ENCODE data around the gene SERPINB8. TPM values are rescaled to one million over a fixed set of nuclear protein-coding genes. Genes with fewer than 3 reads are reported as not detected.

Gene SERPINB8
- polyA plus RNA-seq, 6 donors from 2014 or later, result 22.9 to 35.8 (median 29.9) TPM

DNA sequence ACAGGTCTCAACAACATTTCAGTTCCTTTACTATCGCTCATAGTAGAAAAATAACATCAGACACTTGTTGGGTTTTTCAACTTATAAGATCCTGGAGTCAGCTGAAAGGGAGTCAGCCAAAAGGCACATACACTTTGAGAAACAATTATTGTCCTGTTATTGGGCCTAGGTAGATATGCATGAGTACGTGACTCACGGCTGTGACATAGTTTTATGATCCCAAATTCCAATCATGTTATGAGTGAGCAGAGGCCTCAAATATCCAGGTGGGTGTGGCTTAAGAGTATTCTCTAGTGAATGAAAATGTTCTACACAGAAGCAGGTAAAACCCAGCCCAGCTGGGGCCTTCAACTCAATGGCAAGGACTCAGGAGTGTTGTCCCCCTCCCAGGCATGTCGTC lies 27.2 kb downstream of the SERPINB8 start:
- H3K36me3 Mint-ChIP-seq, result peaks cover 17 to 28% of the 10 kb centered on the region in 2 donors
- H3K27ac Mint-ChIP-seq, result no peak overlapping the region
- no peaks in the 10 kb centered on the region for H3K4me1 Mint-ChIP-seq
- H3K4me3 Mint-ChIP-seq, result peak overlapping the region in 1 of 8 donors; percentile 20
- ATAC-seq (ENCODE audit: low read depth in 2 of 2), result no peak
- peaks cover 0 to 9% (median 8%) of the 10 kb centered on the region in 3 donors for H3K27me3 Mint-ChIP-seq
- H3K9me3 Mint-ChIP-seq, result peaks cover 0 to 28% (median 18%) of the 10 kb centered on the region in 7 donors
- DNase-seq, result no peak

DNA sequence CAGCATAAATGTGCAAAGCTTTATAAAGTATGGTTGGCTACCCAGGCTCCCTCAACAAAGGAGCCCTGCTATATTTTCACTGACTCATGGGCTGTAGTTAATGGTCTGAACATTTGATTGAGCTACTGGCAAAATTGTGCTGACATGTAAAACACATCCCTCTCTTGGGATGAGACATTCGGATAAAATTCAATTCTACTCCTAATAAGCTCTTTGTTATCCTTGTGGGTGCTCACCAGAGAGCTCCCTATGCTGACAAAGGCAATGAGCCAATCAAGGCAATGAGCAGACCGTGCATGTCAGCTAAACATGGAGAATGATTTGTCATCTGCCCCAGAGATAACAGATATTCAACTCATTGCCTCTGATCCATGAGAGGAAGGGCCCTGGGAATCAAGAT lies 27.7 kb downstream of the SERPINB8 start:
- Mint-ChIP-seq H3K9me3 (peaks cover 0 to 28% (median 20%) of the 10 kb centered on the region in 7 donors), H3K4me3 (no peak overlapping the region)
- ATAC-seq (ENCODE audit: low read depth in 2 of 2), result no peak

DNA sequence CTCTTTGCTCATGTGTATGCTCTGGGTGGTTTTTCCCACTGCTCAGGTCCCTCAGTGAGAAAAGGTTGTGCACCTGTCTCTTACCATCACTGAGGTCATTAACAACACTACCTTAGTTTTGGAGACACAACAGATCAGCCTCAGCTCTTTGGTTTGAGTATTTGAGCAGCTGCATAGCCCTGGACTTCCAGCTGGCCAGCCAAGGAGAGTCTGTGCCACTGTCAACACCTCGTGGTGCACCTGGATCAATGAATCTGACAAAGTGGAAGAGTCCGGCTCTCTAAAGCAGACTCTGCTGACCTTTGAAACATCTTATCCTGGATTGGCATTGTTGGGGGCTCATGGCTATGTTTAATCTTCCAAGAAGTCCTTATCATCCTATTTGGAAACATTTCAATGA lies 30.0 kb downstream of the SERPINB8 start:
- Mint-ChIP-seq H3K4me1 (no peaks in the 10 kb centered on the region), H3K4me3 (no peak overlapping the region), H3K27me3 (peaks cover 7 to 19% (median 13%) of the 10 kb centered on the region in 3 donors)

More for the DNA sequence above, 27.7 kb downstream of the SERPINB8 start:
- Mint-ChIP-seq H3K4me1 (no peaks in the 10 kb centered on the region), H3K27me3 (peaks cover 0 to 13% (median 9%) of the 10 kb centered on the region in 3 donors), H3K36me3 (peaks cover 13 to 25% of the 10 kb centered on the region in 2 donors), H3K27ac (no peak overlapping the region)
- DNase-seq, result no peak

DNA sequence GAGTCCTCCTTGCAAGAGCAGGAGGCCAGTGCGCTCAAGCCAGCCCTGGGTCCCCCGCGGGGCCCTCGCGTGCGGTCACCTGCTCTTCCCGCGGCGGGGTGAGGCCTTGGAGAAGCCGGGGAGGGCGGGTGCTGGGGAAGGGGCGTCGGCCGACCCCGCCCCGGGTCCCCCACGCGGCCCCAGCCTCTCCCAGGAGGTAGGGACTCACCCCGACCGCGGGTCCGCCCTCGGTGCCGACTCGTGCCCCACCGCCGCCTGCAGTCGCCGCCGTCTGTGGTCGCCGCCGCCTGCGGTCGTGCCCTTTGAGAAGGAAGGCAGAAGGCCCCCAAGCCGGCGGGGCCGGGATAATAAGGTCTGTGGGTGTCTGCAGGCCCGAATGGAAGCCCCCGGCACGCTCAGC lies 32.7 kb downstream of the SERPINB8 start:
- ATAC-seq (ENCODE audit: low read depth in 2 of 2), result no peak
- Mint-ChIP-seq H3K9me3 (peaks cover 0 to 10% (median 5%) of the 10 kb centered on the region in 7 donors), H3K4me1 (no peaks in the 10 kb centered on the region)

More for the DNA sequence above, 30.0 kb downstream of the SERPINB8 start:
- Mint-ChIP-seq H3K9me3 (peaks cover 4 to 35% (median 19%) of the 10 kb centered on the region in 7 donors), H3K27ac (no peak overlapping the region), H3K36me3 (peaks cover 18 to 31% of the 10 kb centered on the region in 2 donors)
- no peak for ATAC-seq (ENCODE audit: low read depth in 2 of 2)
- no peak for DNase-seq

GRCh38 chr18:64009305-64009704 lies 39.4 kb downstream of the SERPINB8 start:
- Mint-ChIP-seq H3K27ac (no peak overlapping the region), H3K27me3 (peaks cover 0 to 15% (median 12%) of the 10 kb centered on the region in 3 donors), H3K4me1 (no peaks in the 10 kb centered on the region), H3K36me3 (no peaks in the 10 kb centered on the region), H3K9me3 (peaks cover 0 to 1% (median 0%) of the 10 kb centered on the region in 7 donors), H3K4me3 (no peak overlapping the region)
- DNase-seq, result no peak
- ATAC-seq (ENCODE audit: low read depth in 2 of 2), result no peak

More for the DNA sequence above, 32.7 kb downstream of the SERPINB8 start:
- no peak overlapping the region for H3K27ac Mint-ChIP-seq
- no peak overlapping the region for H3K4me3 Mint-ChIP-seq
- DNase-seq, result no peak
- H3K36me3 Mint-ChIP-seq, result peaks cover 6 to 16% of the 10 kb centered on the region in 2 donors
- peaks cover 7 to 22% (median 19%) of the 10 kb centered on the region in 3 donors for H3K27me3 Mint-ChIP-seq

- H3K27me3 Mint-ChIP-seq, result peaks cover 0 to 12% (median 5%) of the 10 kb centered on the region in 3 donors
- no peak overlapping the region for H3K27ac Mint-ChIP-seq
- no peak for DNase-seq
- no peaks in the 10 kb centered on the region for H3K4me1 Mint-ChIP-seq
- no peak for ATAC-seq (ENCODE audit: low read depth in 2 of 2)
- no peaks in the 10 kb centered on the region for H3K36me3 Mint-ChIP-seq
- no peaks in the 10 kb centered on the region for H3K9me3 Mint-ChIP-seq
- H3K4me3 Mint-ChIP-seq, result no peak overlapping the region
Measured at GRCh38 chr18:64011513-64011912, 41.6 kb downstream of the SERPINB8 start.

GRCh38 chr18:64017870-64018269 lies 48.0 kb downstream of the SERPINB8 start:
- Mint-ChIP-seq H3K9me3 (no peaks in the 10 kb centered on the region), H3K27ac (no peak overlapping the region), H3K4me3 (no peak overlapping the region), H3K36me3 (no peaks in the 10 kb centered on the region), H3K27me3 (peaks cover 0 to 12% (median 5%) of the 10 kb centered on the region in 3 donors), H3K4me1 (no peaks in the 10 kb centered on the region)
- DNase-seq (no peak), ATAC-seq (ENCODE audit: low read depth in 2 of 2) (no peak)

DNA sequence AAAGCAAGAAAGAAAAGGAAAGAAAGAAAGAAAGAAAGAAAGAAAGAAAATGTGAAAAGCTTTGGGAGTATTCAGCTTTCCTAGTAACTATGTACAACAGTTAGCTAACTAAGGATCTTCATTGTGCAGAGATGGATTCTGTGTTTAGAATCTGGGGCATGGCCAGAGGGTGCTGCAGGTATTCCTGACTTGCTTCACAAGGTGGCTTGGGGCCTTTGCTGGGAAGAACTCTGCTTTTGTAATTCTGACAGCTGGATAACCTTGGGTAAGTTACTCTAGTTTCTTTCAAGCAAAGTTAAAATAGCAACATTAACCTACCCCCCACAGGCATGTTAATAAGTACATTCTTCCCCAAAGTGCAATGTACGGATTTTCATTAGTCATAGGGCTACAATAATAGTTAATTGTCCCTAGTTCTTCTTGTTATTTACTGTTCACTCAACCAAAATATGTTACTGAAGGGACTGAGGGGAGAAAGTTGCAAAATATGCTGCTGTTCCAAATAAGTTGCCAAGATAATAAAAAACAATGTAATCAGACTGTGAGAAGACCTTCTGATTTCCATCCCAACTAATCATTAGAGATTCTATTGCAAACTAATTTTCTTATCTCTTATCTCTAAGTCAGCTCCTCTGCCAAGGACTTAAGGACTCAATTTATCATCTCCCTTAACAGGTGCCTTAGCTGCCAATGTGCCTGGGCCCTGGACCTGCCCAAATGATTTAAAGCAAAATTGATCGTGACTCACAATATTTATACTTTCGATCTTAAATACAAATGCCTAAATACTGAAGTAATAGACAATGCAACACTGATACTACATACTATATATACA lies 50.3 kb downstream of the SERPINB8 start:
- Mint-ChIP-seq H3K4me1 (no peaks in the 10 kb centered on the region), H3K9me3 (no peaks in the 10 kb centered on the region), H3K27me3 (no peaks in the 10 kb centered on the region), H3K4me3 (no peak overlapping the region), H3K36me3 (no peaks in the 10 kb centered on the region), H3K27ac (no peak overlapping the region)
- no peak for ATAC-seq (ENCODE audit: low read depth in 2 of 2)
- no peak for DNase-seq

DNA sequence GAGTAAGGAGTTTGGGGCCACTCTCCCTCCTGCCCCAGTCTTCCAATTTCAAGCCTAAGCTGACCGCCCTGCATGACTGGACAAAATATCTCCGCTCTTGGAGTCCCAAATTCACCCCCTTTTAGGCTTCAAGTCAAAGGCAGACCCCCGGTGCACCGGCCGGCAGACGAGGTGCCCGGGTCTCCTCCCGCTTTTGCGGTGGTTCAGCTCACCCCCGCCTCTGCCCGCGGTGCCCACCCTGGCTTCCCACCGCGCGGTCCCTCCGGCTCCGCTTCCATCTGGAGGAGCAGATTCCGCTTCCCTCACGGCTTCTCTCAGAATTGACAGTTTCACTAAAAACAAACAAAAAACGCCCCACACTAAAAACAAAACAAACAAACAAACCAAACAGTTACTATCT lies 56.5 kb downstream of the SERPINB8 start:
- Mint-ChIP-seq H3K36me3 (no peaks in the 10 kb centered on the region), H3K4me3 (no peak overlapping the region), H3K27ac (no peak overlapping the region), H3K9me3 (no peaks in the 10 kb centered on the region), H3K4me1 (peaks cover 0 to 8% (median 4%) of the 10 kb centered on the region in 3 donors), H3K27me3 (peaks cover 7 to 23% (median 13%) of the 10 kb centered on the region in 3 donors)
- ATAC-seq (ENCODE audit: low read depth in 2 of 2), result no peak
- DNase-seq, result no peak

DNA sequence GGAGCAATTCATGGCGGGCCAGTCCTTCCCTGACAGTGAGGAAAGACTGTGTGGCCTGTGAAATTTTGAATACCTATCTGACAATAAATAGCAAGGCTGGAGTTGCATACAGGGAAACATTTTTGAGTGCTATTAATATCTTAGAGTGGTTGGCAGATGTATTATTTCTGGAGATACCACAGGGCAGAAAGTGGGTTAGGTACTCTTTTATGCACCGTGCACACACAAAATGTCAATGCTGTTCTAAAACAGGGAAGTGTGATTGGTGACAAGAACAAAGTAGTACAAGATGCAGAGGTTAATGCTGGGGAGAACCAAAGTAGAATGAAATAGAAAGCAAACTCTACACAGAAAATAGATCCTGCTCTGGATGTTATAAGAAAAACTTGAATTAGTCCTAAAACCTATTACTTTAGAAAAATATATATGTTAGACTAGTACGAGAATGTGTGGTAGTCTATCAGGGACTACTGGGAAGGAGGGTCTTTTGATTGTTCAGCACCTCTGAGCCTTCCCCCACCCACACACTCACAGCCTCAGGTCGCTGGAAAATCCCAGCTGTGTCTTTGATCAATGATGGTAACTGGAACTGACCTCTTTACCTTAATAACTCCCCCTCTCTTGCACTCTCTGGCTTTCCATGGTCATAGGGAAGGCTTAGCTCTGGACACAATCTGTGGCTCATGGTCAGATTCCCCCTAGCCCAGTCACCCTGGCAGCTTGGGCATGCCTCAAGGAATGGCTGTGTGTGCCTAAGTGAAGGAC lies 58.2 kb downstream of the SERPINB8 start:
- H3K27ac Mint-ChIP-seq, result no peak overlapping the region
- H3K9me3 Mint-ChIP-seq, result no peaks in the 10 kb centered on the region
- peaks cover 0 to 8% (median 4%) of the 10 kb centered on the region in 3 donors for H3K4me1 Mint-ChIP-seq
- ATAC-seq (ENCODE audit: low read depth in 2 of 2) (no peak), DNase-seq (no peak)
- H3K36me3 Mint-ChIP-seq, result no peaks in the 10 kb centered on the region
- H3K27me3 Mint-ChIP-seq, result peaks cover 7 to 32% (median 13%) of the 10 kb centered on the region in 3 donors
- no peak overlapping the region for H3K4me3 Mint-ChIP-seq

DNA sequence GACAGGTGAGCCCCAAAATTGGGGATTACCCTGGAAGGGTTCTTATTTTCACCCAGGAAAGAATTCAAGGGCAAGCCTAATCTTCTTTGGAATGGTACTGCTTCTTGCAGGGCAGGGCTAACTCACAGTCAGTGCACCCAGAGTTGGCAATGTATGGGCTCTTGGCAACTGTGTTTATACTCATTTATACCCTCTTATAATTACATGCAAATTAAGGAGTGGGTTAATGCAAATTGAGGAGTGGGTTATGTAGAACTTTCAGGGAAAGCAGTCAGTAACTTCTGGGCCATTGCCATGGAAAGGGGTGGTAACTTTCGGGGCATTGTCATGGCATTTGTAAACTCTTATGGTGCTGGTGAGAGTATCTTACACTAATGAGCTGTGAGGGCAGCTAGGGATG lies 59.2 kb downstream of the SERPINB8 start:
- H3K27me3 Mint-ChIP-seq, result peaks cover 7 to 32% (median 13%) of the 10 kb centered on the region in 3 donors
- DNase-seq, result no peak

DNA sequence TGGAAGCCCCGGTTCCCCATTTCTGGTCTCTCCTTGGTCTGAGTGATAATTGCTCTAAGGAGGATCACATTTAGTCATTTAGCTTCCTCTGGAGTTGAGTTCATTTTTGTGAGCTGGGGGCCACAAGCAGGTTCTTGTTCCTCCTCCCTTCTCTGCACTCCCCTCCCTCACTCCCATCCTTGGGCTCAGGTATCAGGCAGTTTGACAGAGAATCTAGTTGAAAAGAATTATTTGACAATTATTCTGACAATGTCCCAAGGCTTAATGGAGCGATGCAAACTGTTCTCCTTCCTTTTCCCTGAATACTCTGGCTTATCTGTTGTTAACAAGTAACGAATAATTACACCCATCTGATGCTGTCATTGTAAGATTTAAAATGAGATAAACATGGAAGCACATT lies 61.5 kb downstream of the SERPINB8 start:
- no peak overlapping the region for H3K27ac Mint-ChIP-seq
- H3K9me3 Mint-ChIP-seq, result no peaks in the 10 kb centered on the region
- peaks cover 0 to 8% (median 4%) of the 10 kb centered on the region in 3 donors for H3K4me1 Mint-ChIP-seq
- DNase-seq, result no peak
- no peak for ATAC-seq (ENCODE audit: low read depth in 2 of 2)
- no peak overlapping the region for H3K4me3 Mint-ChIP-seq
- no peaks in the 10 kb centered on the region for H3K36me3 Mint-ChIP-seq
- H3K27me3 Mint-ChIP-seq, result peaks cover 11 to 32% (median 14%) of the 10 kb centered on the region in 3 donors

More for the DNA sequence above, 59.2 kb downstream of the SERPINB8 start:
- Mint-ChIP-seq H3K9me3 (no peaks in the 10 kb centered on the region), H3K4me1 (peaks cover 0 to 8% (median 4%) of the 10 kb centered on the region in 3 donors), H3K36me3 (no peaks in the 10 kb centered on the region), H3K4me3 (no peak overlapping the region), H3K27ac (peak overlapping the region in 1 of 6 donors; percentile 34)
- no peak for ATAC-seq (ENCODE audit: low read depth in 2 of 2)

GRCh38 chr18:64032312-64032711 lies 62.4 kb downstream of the SERPINB8 start:
- ATAC-seq (ENCODE audit: low read depth in 2 of 2), result no peak
- DNase-seq, result no peak
- Mint-ChIP-seq H3K27ac (no peak overlapping the region), H3K27me3 (peaks cover 11 to 29% (median 18%) of the 10 kb centered on the region in 3 donors), H3K4me1 (peaks cover 0 to 8% (median 3%) of the 10 kb centered on the region in 3 donors), H3K4me3 (no peak overlapping the region), H3K36me3 (no peaks in the 10 kb centered on the region), H3K9me3 (no peaks in the 10 kb centered on the region)

Measured in naive B cell (primary cell).